GM12878 (cell line): ENCODE measurements around the gene ZMIZ1. TPM values are rescaled to one million over a fixed set of nuclear protein-coding genes. Genes with fewer than 3 reads are reported as not detected.

ENCODE experiments used
- HDAC6 ChIP-seq: fragments of 200-600 bp; sonication (generic); IDR thresholded peaks from one replicate; pipeline ENCODE4 v1.8.0; 2017; ENCODE audit warnings: antibody characterized with exemption; ENCODE audit not compliant: unreplicated experiment
- KDM1A ChIP-seq: fragments of 200-600 bp; sonication (generic); IDR thresholded peaks from 2 replicates; pipeline ENCODE4 v1.6.1; 2016; ENCODE audit warnings: borderline replicate concordance
- MXI1 ChIP-seq: fragments of 150-350 bp; IDR thresholded peaks from 2 replicates; pipeline ENCODE4 v1.6.1; 2011; ENCODE audit warnings: low read depth, mild to moderate bottlenecking, inconsistent platforms, low read length, improper control_type of control experiment
- NRF1 ChIP-seq: conservative IDR thresholded peaks from 2 replicates; pipeline ENCODE4 v1.6.1; 2011; ENCODE audit warnings: mild to moderate bottlenecking, low read depth, low read length, improper control_type of control experiment
- POU2F2 ChIP-seq: IDR thresholded peaks from 3 replicates; pipeline ENCODE4 v1.6.1; 2011; ENCODE audit warnings: low read depth, mild to moderate bottlenecking, low read length, borderline replicate concordance
- RAD21 ChIP-seq: IDR thresholded peaks from 2 replicates; pipeline ENCODE4 v1.6.1; 2011; ENCODE audit warnings: mild to moderate bottlenecking, low read depth, low read length, moderate library complexity; ENCODE audit not compliant: insufficient read depth
- RBBP5 ChIP-seq: fragments of 200-600 bp; sonication (generic); conservative IDR thresholded peaks from 2 replicates; pipeline ENCODE4 v1.6.1; 2016
- RUNX3 ChIP-seq: IDR thresholded peaks from 2 replicates; pipeline ENCODE4 v1.6.1; 2012; ENCODE audit warnings: low read length, inconsistent platforms
- SP1 ChIP-seq: IDR thresholded peaks from one replicate; pipeline ENCODE4 v1.6.1; 2011; ENCODE audit warnings: low read depth, low read length
- STAT3 ChIP-seq: IDR thresholded peaks from 2 replicates; pipeline ENCODE4 v1.6.1; 2011; ENCODE audit warnings: low read depth, low read length, improper control_type of control experiment
- TCF3 ChIP-seq: IDR thresholded peaks from 2 replicates; pipeline ENCODE4 v1.6.1; 2012; ENCODE audit warnings: low read depth, mild to moderate bottlenecking, low read length, borderline replicate concordance; ENCODE audit not compliant: insufficient read depth
- YBX1 ChIP-seq: fragments of 450-650 bp; IDR thresholded peaks from 2 replicates; pipeline ENCODE4 v1.6.1; 2016; ENCODE audit warnings: antibody characterized with exemption
- ZNF207 ChIP-seq: fragments of 450-650 bp; IDR thresholded peaks from 2 replicates; pipeline ENCODE4 v1.6.1; 2014; ENCODE audit warnings: antibody characterized with exemption, mild to moderate bottlenecking, borderline replicate concordance
- polyA plus RNA-seq, 11 experiments: library from polyadenylated mRNA; depleted of rRNA in 4 of 11; unstranded in 6 of 11; stranded (reverse) in 5 of 11; fragments of >200 nt; fragmentation: Nextera tagmentation in 4 of 11; fragmentation: Illumina TruSeq in 1 of 11; extraction: Ambion mirVana in 4 of 11; extraction: Trizol in 1 of 11; gene quantifications; 1 replicate in 1 of 11; 2 replicates in 10 of 11; pipeline versions ENCODE4 v1.2.1 to v1.2.3, GENCODE V29; 2011 to 2016; ENCODE audit warnings: inconsistent platforms in 2 of 11, missing spikeins in 2 of 11, low read depth in 1 of 11
- total RNA-seq, 4 experiments: library from RNA; depleted of rRNA in 3 of 4; stranded (reverse); fragments of >200 nt in 3 of 4; fragmentation: Illumina TruSeq in 1 of 4; extraction: Trizol in 1 of 4; gene quantifications; 2 replicates each; pipeline versions ENCODE4 v1.2.1 to v1.2.3, GENCODE V29; 2013 to 2021
- TF ChIP-seq, protein P1 (sequence below): fragments of 450-650 bp; IDR thresholded peaks from 2 replicates; pipeline ENCODE4 v1.6.1; 2017; ENCODE audit warnings: mild to moderate bottlenecking, moderate library complexity
- TF ChIP-seq, protein P2 (sequence below), 3 experiments: IDR thresholded peaks in 2 of 3; conservative IDR thresholded peaks in 1 of 3; 2 replicates each; pipeline ENCODE4 v1.5.1; 2011; ENCODE audit warnings: low read depth in 3 of 3, low read length in 3 of 3, mild to moderate bottlenecking in 3 of 3, control low read depth in 2 of 3, moderate library complexity in 2 of 3, inconsistent platforms in 1 of 3, mixed read lengths in 1 of 3; ENCODE audit not compliant: control insufficient read depth in 2 of 3, insufficient read depth in 1 of 3; ENCODE audit errors: extremely low read depth in 1 of 3
- TF ChIP-seq, protein P3 (sequence below): fragments of 450-650 bp; IDR thresholded peaks from 2 replicates; pipeline ENCODE4 v1.6.1; 2017; ENCODE audit warnings: low read depth, mild to moderate bottlenecking, moderate library complexity
- TF ChIP-seq, protein P4 (sequence below): IDR thresholded peaks from 2 replicates; pipeline ENCODE4 v1.6.1; 2011; ENCODE audit warnings: borderline replicate concordance, low read depth, mild to moderate bottlenecking, moderate library complexity, mixed read lengths, low read length; ENCODE audit not compliant: insufficient read depth; ENCODE audit errors: extremely low read length
- TF ChIP-seq, protein P5 (sequence below): fragments of 450-650 bp; IDR thresholded peaks from 2 replicates; pipeline ENCODE4 v1.6.1; 2018; ENCODE audit warnings: mild to moderate bottlenecking, low read depth, moderate library complexity; ENCODE audit not compliant: partially characterized antibody

The ZMIZ1 gene
- total and polyA plus RNA-seq, 10 of the 15 experiments (the other 5 are each of a cell fraction or from before 2014, with no cell fraction given) = 3.1 to 82.3 (median 14.9) TPM

DNA sequence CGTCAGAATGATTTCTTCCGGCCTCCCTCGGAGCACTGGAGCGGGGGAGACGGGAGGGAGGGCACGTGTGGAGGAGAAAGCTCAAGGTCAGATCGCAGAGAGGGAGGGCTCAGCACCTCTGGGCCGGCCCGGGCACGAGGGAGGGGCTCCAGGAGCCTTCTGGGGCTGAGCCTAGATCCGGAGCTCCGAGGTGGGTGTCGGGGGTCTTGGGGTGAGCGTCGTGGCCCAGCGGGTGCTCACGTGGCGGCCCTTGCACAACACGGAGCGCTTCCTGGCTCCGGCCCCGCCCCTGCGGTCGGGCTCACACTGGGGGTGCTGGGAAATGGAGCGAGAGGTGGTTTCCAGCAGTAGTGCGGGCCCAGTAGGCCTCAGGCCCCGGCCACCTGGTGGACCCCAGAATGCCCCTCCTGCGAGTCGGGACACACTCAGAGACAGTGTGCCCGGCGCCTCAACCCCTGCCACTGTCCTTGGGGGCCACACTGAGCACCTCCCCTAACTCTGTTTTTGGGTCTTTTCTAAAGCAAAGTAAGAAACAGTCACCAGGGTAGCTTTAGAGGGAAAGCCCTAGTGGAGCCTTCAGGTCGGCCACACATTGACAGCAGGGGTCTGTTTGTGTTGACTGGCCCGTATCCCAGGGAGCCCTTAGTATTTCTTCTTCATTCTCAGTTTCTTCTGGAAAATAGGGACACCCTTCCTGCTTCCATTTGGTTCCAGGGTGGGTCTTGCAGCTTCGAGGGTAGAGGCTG lies 279.3 kb downstream of the ZMIZ1 start (continued):
- TF ChIP-seq NRF1 (no peak), MXI1 (peak; percentile 94), STAT3 (no peak), HDAC6 (no peak), TCF3 (0 out of 2 replicates have a peak, but pooled peaks have one; percentile 35), RAD21 (no peak), RBBP5 (no peak), ZNF207 (0 out of 2 replicates have a peak, but pooled peaks have one; percentile 22), YBX1 (no peak), SP1 (no peak), POU2F2 (no peak; the same call in 2 of the 3 replicates), RUNX3 (peak; percentile 83), KDM1A (no peak)
- TF ChIP-seq, protein P1, sequence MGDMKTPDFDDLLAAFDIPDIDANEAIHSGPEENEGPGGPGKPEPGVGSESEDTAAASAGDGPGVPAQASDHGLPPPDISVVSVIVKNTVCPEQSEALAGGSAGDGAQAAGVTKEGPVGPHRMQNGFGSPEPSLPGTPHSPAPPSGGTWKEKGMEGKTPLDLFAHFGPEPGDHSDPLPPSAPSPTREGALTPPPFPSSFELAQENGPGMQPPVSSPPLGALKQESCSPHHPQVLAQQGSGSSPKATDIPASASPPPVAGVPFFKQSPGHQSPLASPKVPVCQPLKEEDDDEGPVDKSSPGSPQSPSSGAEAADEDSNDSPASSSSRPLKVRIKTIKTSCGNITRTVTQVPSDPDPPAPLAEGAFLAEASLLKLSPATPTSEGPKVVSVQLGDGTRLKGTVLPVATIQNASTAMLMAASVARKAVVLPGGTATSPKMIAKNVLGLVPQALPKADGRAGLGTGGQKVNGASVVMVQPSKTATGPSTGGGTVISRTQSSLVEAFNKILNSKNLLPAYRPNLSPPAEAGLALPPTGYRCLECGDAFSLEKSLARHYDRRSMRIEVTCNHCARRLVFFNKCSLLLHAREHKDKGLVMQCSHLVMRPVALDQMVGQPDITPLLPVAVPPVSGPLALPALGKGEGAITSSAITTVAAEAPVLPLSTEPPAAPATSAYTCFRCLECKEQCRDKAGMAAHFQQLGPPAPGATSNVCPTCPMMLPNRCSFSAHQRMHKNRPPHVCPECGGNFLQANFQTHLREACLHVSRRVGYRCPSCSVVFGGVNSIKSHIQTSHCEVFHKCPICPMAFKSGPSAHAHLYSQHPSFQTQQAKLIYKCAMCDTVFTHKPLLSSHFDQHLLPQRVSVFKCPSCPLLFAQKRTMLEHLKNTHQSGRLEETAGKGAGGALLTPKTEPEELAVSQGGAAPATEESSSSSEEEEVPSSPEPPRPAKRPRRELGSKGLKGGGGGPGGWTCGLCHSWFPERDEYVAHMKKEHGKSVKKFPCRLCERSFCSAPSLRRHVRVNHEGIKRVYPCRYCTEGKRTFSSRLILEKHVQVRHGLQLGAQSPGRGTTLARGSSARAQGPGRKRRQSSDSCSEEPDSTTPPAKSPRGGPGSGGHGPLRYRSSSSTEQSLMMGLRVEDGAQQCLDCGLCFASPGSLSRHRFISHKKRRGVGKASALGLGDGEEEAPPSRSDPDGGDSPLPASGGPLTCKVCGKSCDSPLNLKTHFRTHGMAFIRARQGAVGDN = peak; percentile 99
- TF ChIP-seq, protein P2, sequence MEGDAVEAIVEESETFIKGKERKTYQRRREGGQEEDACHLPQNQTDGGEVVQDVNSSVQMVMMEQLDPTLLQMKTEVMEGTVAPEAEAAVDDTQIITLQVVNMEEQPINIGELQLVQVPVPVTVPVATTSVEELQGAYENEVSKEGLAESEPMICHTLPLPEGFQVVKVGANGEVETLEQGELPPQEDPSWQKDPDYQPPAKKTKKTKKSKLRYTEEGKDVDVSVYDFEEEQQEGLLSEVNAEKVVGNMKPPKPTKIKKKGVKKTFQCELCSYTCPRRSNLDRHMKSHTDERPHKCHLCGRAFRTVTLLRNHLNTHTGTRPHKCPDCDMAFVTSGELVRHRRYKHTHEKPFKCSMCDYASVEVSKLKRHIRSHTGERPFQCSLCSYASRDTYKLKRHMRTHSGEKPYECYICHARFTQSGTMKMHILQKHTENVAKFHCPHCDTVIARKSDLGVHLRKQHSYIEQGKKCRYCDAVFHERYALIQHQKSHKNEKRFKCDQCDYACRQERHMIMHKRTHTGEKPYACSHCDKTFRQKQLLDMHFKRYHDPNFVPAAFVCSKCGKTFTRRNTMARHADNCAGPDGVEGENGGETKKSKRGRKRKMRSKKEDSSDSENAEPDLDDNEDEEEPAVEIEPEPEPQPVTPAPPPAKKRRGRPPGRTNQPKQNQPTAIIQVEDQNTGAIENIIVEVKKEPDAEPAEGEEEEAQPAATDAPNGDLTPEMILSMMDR (IDR thresholded peaks at IDR 0.05 in 2 of 3, conservative IDR thresholded peaks at IDR 0.05 in 1 of 3; ENCODE audit: control insufficient read depth in 2 of 3, extremely low read depth in 1 of 3, insufficient read depth in 1 of 3, low read depth in 3 of 3, low read length in 3 of 3) = no peak
- TF ChIP-seq, protein P3, sequence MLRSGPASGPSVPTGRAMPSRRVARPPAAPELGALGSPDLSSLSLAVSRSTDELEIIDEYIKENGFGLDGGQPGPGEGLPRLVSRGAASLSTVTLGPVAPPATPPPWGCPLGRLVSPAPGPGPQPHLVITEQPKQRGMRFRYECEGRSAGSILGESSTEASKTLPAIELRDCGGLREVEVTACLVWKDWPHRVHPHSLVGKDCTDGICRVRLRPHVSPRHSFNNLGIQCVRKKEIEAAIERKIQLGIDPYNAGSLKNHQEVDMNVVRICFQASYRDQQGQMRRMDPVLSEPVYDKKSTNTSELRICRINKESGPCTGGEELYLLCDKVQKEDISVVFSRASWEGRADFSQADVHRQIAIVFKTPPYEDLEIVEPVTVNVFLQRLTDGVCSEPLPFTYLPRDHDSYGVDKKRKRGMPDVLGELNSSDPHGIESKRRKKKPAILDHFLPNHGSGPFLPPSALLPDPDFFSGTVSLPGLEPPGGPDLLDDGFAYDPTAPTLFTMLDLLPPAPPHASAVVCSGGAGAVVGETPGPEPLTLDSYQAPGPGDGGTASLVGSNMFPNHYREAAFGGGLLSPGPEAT = peak; percentile 95
- TF ChIP-seq, protein P4, sequence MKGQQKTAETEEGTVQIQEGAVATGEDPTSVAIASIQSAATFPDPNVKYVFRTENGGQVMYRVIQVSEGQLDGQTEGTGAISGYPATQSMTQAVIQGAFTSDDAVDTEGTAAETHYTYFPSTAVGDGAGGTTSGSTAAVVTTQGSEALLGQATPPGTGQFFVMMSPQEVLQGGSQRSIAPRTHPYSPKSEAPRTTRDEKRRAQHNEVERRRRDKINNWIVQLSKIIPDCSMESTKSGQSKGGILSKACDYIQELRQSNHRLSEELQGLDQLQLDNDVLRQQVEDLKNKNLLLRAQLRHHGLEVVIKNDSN = peak; percentile 72
- TF ChIP-seq, protein P5, sequence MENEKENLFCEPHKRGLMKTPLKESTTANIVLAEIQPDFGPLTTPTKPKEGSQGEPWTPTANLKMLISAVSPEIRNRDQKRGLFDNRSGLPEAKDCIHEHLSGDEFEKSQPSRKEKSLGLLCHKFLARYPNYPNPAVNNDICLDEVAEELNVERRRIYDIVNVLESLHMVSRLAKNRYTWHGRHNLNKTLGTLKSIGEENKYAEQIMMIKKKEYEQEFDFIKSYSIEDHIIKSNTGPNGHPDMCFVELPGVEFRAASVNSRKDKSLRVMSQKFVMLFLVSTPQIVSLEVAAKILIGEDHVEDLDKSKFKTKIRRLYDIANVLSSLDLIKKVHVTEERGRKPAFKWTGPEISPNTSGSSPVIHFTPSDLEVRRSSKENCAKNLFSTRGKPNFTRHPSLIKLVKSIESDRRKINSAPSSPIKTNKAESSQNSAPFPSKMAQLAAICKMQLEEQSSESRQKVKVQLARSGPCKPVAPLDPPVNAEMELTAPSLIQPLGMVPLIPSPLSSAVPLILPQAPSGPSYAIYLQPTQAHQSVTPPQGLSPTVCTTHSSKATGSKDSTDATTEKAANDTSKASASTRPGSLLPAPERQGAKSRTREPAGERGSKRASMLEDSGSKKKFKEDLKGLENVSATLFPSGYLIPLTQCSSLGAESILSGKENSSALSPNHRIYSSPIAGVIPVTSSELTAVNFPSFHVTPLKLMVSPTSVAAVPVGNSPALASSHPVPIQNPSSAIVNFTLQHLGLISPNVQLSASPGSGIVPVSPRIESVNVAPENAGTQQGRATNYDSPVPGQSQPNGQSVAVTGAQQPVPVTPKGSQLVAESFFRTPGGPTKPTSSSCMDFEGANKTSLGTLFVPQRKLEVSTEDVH = no peak
